Measurements from ENCODE around the gene LRRC15. TPM values are rescaled to one million over a fixed set of nuclear protein-coding genes. Genes with fewer than 3 reads are reported as not detected.

LRRC15 gene
- total RNA-seq, 1 experiment from 2014 or later = 0.07 TPM

DNA sequence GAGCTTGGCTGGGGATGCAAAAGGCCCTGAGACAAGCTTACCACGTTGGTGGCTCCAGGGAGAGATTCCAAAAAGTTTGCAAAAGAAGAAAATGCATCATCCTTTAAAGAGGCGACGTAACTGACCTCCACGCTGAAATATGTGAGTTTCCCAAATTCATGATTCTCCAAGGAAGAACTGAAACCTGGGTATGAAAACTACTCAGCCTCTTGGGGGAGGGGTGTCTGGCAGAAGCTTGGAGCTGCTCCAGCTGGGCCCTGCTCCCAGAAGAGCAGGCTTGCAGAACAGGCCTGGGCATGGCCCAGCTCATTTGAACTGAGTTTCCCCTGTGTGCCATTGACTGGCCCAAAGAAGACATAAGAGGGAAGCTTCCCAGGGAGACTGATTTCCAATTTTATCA lies 39.0 kb downstream of the LRRC15 start:
- POLR2A ChIA-PET = interaction anchor here (0.5 to 1.1 kb wide), 2 partner anchors 19 to 65 kb away, joined by 4 to 9 read pairs; no protein-coding TSS in a partner anchor
- no peak for DNase-seq (ENCODE audit: low spot score)
- TF ChIP-seq MYBL2 (CRISPR knock-in tag; IDR thresholded peaks at IDR 0.05) (no peak), NR1H2 (CRISPR knock-in tag; IDR thresholded peaks at IDR 0.05) (no peak), ESRRA (CRISPR knock-in tag; IDR thresholded peaks at IDR 0.05; ENCODE audit: borderline replicate concordance) (no peak), FOXJ3 (CRISPR knock-in tag; IDR thresholded peaks at IDR 0.05; ENCODE audit: borderline replicate concordance) (no peak), ZBTB21 (CRISPR knock-in tag; IDR thresholded peaks at IDR 0.05; ENCODE audit: borderline replicate concordance) (no peak), E2F4 (CRISPR knock-in tag; IDR thresholded peaks at IDR 0.05; ENCODE audit: borderline replicate concordance, low read depth) (no peak), NFYB (CRISPR knock-in tag; conservative IDR thresholded peaks at IDR 0.05; ENCODE audit: low read depth) (no peak), STAT6 (CRISPR knock-in tag; conservative IDR thresholded peaks at IDR 0.05; ENCODE audit: low read depth) (no peak), KAT7 (CRISPR knock-in tag; IDR thresholded peaks at IDR 0.05; ENCODE audit: borderline replicate concordance) (no peak), NFATC4 (CRISPR knock-in tag; IDR thresholded peaks at IDR 0.05) (no peak)
- TF ChIP-seq, protein P1, sequence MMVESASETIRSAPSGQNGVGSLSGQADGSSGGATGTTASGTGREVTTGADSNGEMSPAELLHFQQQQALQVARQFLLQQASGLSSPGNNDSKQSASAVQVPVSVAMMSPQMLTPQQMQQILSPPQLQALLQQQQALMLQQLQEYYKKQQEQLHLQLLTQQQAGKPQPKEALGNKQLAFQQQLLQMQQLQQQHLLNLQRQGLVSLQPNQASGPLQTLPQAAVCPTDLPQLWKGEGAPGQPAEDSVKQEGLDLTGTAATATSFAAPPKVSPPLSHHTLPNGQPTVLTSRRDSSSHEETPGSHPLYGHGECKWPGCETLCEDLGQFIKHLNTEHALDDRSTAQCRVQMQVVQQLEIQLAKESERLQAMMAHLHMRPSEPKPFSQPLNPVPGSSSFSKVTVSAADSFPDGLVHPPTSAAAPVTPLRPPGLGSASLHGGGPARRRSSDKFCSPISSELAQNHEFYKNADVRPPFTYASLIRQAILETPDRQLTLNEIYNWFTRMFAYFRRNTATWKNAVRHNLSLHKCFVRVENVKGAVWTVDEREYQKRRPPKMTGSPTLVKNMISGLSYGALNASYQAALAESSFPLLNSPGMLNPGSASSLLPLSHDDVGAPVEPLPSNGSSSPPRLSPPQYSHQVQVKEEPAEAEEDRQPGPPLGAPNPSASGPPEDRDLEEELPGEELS (CRISPR knock-in tag; IDR thresholded peaks at IDR 0.05) = no peak
- TF ChIP-seq, protein P2, sequence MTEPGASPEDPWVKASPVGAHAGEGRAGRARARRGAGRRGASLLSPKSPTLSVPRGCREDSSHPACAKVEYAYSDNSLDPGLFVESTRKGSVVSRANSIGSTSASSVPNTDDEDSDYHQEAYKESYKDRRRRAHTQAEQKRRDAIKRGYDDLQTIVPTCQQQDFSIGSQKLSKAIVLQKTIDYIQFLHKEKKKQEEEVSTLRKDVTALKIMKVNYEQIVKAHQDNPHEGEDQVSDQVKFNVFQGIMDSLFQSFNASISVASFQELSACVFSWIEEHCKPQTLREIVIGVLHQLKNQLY (CRISPR knock-in tag; IDR thresholded peaks at IDR 0.05) = no peak
- TF ChIP-seq, protein P3, sequence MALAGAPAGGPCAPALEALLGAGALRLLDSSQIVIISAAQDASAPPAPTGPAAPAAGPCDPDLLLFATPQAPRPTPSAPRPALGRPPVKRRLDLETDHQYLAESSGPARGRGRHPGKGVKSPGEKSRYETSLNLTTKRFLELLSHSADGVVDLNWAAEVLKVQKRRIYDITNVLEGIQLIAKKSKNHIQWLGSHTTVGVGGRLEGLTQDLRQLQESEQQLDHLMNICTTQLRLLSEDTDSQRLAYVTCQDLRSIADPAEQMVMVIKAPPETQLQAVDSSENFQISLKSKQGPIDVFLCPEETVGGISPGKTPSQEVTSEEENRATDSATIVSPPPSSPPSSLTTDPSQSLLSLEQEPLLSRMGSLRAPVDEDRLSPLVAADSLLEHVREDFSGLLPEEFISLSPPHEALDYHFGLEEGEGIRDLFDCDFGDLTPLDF (CRISPR knock-in tag; IDR thresholded peaks at IDR 0.05) = no peak
- H3K27me3 Mint-ChIP-seq (ENCODE audit: low read depth) = peaks cover 34% of the 10 kb centered on the region
- H3K4me3 Mint-ChIP-seq = no peak overlapping the region
- CTCF ChIA-PET = interaction anchor here (1.2 to 2.0 kb wide), 2 partner anchors 9 to 15 kb away, joined by 3 to 7 read pairs; no protein-coding TSS in a partner anchor
- H3K9me3 Mint-ChIP-seq = no peaks in the 10 kb centered on the region
- H3K4me1 Mint-ChIP-seq = peaks cover 34% of the 10 kb centered on the region
- no peak overlapping the region for H3K27ac Mint-ChIP-seq
- ATAC-seq = no peak
- H3K36me3 Mint-ChIP-seq = no peaks in the 10 kb centered on the region

GRCh38 chr3:194330160-194330559 lies 39.4 kb downstream of the LRRC15 start:
- no peak overlapping the region for H3K4me3 Mint-ChIP-seq
- DNase-seq (ENCODE audit: low spot score) (no peak), ATAC-seq (no peak)
- peaks cover 34% of the 10 kb centered on the region for H3K27me3 Mint-ChIP-seq (ENCODE audit: low read depth)
- peak overlapping the region; percentile 26; the same call in 1 of the 2 replicates for H3K27ac Mint-ChIP-seq
- ChIA-PET POLR2A (interaction anchor here (0.5 to 1.1 kb wide), 2 partner anchors 19 to 66 kb away, joined by 4 to 9 read pairs; no protein-coding TSS in a partner anchor), CTCF (interaction anchor here (1.2 to 2.0 kb wide), 2 partner anchors 9 to 15 kb away, joined by 3 to 7 read pairs; no protein-coding TSS in a partner anchor)
- H3K4me1 Mint-ChIP-seq = peaks cover 34% of the 10 kb centered on the region
- H3K9me3 Mint-ChIP-seq = no peaks in the 10 kb centered on the region
- H3K36me3 Mint-ChIP-seq = no peaks in the 10 kb centered on the region
- TF ChIP-seq OVOL2 (CRISPR knock-in tag; IDR thresholded peaks at IDR 0.05; ENCODE audit: borderline replicate concordance) = no peak
- TF ChIP-seq, protein P1 (CRISPR knock-in tag; IDR thresholded peaks at IDR 0.05) = no peak
- TF ChIP-seq FOXP1 (CRISPR knock-in tag; IDR thresholded peaks at IDR 0.05; ENCODE audit: borderline replicate concordance) = no peak
- TF ChIP-seq, protein P4, sequence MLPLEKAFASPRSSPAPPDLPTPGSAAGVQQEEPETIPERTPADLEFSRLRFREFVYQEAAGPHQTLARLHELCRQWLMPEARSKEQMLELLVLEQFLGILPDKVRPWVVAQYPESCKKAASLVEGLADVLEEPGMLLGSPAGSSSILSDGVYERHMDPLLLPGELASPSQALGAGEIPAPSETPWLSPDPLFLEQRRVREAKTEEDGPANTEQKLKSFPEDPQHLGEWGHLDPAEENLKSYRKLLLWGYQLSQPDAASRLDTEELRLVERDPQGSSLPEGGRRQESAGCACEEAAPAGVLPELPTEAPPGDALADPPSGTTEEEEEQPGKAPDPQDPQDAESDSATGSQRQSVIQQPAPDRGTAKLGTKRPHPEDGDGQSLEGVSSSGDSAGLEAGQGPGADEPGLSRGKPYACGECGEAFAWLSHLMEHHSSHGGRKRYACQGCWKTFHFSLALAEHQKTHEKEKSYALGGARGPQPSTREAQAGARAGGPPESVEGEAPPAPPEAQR (CRISPR knock-in tag; IDR thresholded peaks at IDR 0.05) = no peak
- no peak for TF ChIP-seq MXD4 (CRISPR knock-in tag; IDR thresholded peaks at IDR 0.05; ENCODE audit: borderline replicate concordance)
- no peak for TF ChIP-seq PRRX2 (CRISPR knock-in tag; IDR thresholded peaks at IDR 0.05)
- no peak for TF ChIP-seq ZNF396 (CRISPR knock-in tag; IDR thresholded peaks at IDR 0.05; ENCODE audit: borderline replicate concordance)
- TF ChIP-seq SMAD3 (CRISPR knock-in tag; IDR thresholded peaks at IDR 0.05; ENCODE audit: borderline replicate concordance) = no peak
- TF ChIP-seq ZMAT4 (CRISPR knock-in tag; IDR thresholded peaks at IDR 0.05) = no peak

Data from WTC11 (cell line).